Calu3 (cell line): ENCODE results near the gene SPDYA. TPM values are rescaled to one million over a fixed set of nuclear protein-coding genes. Genes with fewer than 3 reads are reported as not detected.

Experiments used
- BruUV-seq: library from RNA; stranded (reverse); fragments of 400-500 nt; replicated peaks from 2 replicates; lab custom pipeline; 2021; lab: Mats Ljungman, UMichigan
- CTCF ChIA-PET: fragments of 300-600 bp; sonication (Branson Sonifier 250); formaldehyde crosslinking; loops from one replicate; lab custom pipeline; 2022; ENCODE audit warnings: antibody characterized with exemption; lab: Charles Lee
- DNase-seq: peaks from one replicate; pipeline ENCODE4 v3.0.0; 2022
- H3K27ac Mint-ChIP-seq: one replicate; pipeline ENCODE4 v1.8.0; 2022; ENCODE audit warnings: mixed read lengths; ENCODE audit not compliant: unreplicated experiment
- H3K27me3 Mint-ChIP-seq: one replicate; pipeline ENCODE4 v1.8.0; 2022; ENCODE audit warnings: mixed read lengths; ENCODE audit not compliant: unreplicated experiment
- H3K36me3 Mint-ChIP-seq: one replicate; pipeline ENCODE4 v1.8.0; 2022; ENCODE audit warnings: mild to moderate bottlenecking, moderate library complexity, mixed read lengths; ENCODE audit not compliant: insufficient read depth, unreplicated experiment
- H3K4me1 Mint-ChIP-seq: one replicate; pipeline ENCODE4 v1.8.0; 2022; ENCODE audit warnings: mild to moderate bottlenecking, low read depth, mixed read lengths; ENCODE audit not compliant: unreplicated experiment
- H3K4me3 Mint-ChIP-seq: one replicate; pipeline ENCODE4 v1.8.0; 2022; ENCODE audit warnings: mild to moderate bottlenecking, low read depth, moderate library complexity, mixed read lengths; ENCODE audit not compliant: unreplicated experiment
- H3K9me3 Mint-ChIP-seq: one replicate; pipeline ENCODE4 v1.8.0; 2022; ENCODE audit warnings: low read depth, mixed read lengths; ENCODE audit not compliant: unreplicated experiment
- intact Hi-C: fragments of 100-400 bp; cut with micrococcal nuclease; formaldehyde crosslinking; loops from one replicate; pipeline ENCODE4 v1.10.0; 2022; ENCODE audit not compliant: unreplicated experiment
- total RNA-seq: library from RNA; stranded (reverse); gene quantifications from 2 replicates; pipeline ENCODE4 v1.2.3, GENCODE V29; 2022
- TF ChIP-seq, protein P1 (sequence below): fragments of 200-600 bp; IDR thresholded peaks from one replicate; pipeline ENCODE4 v1.8.0; 2022; ENCODE audit warnings: antibody characterized with exemption; ENCODE audit not compliant: unreplicated experiment

The SPDYA gene
- total RNA-seq, 1 experiment from 2014 or later: 2.0 TPM

DNA sequence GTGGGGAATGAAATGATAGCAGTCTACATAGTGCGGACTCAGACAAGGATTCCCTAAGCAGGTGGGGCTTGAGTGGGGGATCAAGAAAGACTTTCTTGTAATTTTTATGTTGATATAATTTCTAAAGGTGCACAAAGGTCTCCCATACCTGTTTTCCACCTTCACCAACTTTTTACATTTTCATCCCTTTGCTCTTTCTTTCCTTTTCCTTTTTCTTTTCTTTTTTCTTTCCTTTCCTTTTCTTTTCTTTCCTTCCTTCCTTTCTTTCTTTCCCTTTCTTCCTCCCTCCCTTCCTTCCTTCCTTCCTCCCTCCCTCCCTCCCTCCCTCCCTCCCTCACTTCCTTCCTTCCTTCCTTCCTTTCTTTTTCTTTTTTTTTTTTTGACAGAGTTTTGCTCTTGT lies 69.6 kb downstream of the SPDYA start:
- no peak overlapping the region for H3K4me3 Mint-ChIP-seq
- H3K27me3 Mint-ChIP-seq: peaks cover 54% of the 10 kb centered on the region
- TF ChIP-seq, protein P1, sequence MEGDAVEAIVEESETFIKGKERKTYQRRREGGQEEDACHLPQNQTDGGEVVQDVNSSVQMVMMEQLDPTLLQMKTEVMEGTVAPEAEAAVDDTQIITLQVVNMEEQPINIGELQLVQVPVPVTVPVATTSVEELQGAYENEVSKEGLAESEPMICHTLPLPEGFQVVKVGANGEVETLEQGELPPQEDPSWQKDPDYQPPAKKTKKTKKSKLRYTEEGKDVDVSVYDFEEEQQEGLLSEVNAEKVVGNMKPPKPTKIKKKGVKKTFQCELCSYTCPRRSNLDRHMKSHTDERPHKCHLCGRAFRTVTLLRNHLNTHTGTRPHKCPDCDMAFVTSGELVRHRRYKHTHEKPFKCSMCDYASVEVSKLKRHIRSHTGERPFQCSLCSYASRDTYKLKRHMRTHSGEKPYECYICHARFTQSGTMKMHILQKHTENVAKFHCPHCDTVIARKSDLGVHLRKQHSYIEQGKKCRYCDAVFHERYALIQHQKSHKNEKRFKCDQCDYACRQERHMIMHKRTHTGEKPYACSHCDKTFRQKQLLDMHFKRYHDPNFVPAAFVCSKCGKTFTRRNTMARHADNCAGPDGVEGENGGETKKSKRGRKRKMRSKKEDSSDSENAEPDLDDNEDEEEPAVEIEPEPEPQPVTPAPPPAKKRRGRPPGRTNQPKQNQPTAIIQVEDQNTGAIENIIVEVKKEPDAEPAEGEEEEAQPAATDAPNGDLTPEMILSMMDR: no peak
- H3K4me1 Mint-ChIP-seq: no peaks in the 10 kb centered on the region
- no peaks in the 10 kb centered on the region for H3K36me3 Mint-ChIP-seq
- H3K9me3 Mint-ChIP-seq: no peaks in the 10 kb centered on the region
- no TSS peak for BruUV-seq
- DNase-seq: no peak
- intact Hi-C loops: no loop called here
- CTCF ChIA-PET: no interaction called here
- no peak overlapping the region for H3K27ac Mint-ChIP-seq

DNA sequence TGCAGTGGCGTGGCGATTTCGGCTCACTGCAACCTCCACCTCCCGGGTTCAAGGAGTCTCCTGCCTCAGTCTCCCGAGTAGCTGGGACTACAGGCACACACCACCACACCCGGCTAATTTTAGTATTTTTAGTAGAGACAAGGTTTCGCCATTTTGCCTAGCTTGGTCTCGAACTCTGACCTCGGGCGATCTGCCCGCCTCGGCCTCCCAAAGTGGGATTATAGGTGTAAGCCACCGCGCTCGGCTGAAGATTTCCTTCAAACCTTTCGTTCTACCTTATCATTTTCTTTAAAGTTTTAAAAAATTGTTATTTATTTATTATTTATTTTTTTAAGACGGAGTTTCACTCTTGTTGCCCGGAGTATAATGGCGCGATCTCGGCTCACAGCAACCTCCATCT lies 82.9 kb downstream of the SPDYA start:
- no peak for DNase-seq
- TF ChIP-seq, protein P1: no peak
- BruUV-seq: TSS peak; percentile 13
- H3K27ac Mint-ChIP-seq: no peak overlapping the region
- CTCF ChIA-PET: no interaction called here
- intact Hi-C loops: no loop called here
- H3K4me1 Mint-ChIP-seq: peaks cover 15% of the 10 kb centered on the region
- H3K9me3 Mint-ChIP-seq: no peaks in the 10 kb centered on the region
- no peaks in the 10 kb centered on the region for H3K27me3 Mint-ChIP-seq
- H3K4me3 Mint-ChIP-seq: no peak overlapping the region
- peaks cover 27% of the 10 kb centered on the region for H3K36me3 Mint-ChIP-seq

DNA sequence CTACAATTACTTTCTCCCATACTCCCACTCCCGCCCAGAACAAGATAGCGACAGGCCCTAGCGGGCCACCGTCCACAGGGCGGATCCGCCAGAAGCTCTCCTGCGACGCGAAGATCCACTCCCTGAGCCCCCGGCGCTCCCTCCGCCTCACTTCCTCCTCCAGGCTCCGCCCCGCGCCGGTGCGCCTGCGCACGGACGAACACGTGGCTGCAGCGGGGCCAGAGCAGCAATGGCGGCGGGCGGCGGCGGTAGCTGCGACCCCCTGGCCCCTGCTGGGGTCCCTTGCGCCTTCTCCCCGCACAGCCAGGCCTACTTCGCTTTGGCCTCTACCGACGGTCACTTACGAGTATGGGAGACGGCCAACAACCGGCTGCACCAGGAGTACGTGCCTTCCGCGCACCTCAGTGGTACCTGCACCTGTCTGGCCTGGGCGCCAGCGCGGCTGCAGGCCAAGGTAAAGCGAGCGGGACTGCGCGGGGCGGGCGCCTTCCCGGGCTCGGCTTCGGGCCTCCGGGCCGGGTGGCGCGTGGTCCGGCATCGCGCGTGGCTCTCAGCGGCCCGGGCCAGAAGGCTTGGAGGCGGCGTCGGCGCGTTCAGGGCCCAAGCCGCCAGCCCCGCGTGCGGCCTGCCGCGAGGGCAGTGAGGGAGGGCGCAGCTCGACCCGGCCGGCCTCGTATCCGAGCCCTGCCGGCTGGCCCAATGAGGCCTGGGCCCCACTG lies 84.0 kb downstream of the SPDYA start, which contains the start of gene WDR43:
Gene WDR43 (plus strand): TSS at position 198 of the 719 bp plus-strand sequence. CDS start 32 bp downstream, at position 230.
- CTCF ChIA-PET: interaction anchor here (0.6 to 0.7 kb wide), 4 partner anchors 34 to 1252 kb away, joined by 3 to 8 read pairs (median 4); partner anchors contain the start of gene YPEL5
- Mint-ChIP-seq H3K4me1 (peaks cover 26% of the 10 kb centered on the region), H3K27ac (peak within 1 kb of the TSS; percentile 92), H3K4me3 (peak within 1 kb of the TSS; percentile 94), H3K36me3 (peaks cover 27% of the 10 kb centered on the region), H3K9me3 (no peaks in the 10 kb centered on the region), H3K27me3 (no peaks in the 10 kb centered on the region)
- intact Hi-C loops: no loop called here
- BruUV-seq: no TSS peak
- peak; percentile 98 for DNase-seq
- TF ChIP-seq, protein P1: no peak

DNA sequence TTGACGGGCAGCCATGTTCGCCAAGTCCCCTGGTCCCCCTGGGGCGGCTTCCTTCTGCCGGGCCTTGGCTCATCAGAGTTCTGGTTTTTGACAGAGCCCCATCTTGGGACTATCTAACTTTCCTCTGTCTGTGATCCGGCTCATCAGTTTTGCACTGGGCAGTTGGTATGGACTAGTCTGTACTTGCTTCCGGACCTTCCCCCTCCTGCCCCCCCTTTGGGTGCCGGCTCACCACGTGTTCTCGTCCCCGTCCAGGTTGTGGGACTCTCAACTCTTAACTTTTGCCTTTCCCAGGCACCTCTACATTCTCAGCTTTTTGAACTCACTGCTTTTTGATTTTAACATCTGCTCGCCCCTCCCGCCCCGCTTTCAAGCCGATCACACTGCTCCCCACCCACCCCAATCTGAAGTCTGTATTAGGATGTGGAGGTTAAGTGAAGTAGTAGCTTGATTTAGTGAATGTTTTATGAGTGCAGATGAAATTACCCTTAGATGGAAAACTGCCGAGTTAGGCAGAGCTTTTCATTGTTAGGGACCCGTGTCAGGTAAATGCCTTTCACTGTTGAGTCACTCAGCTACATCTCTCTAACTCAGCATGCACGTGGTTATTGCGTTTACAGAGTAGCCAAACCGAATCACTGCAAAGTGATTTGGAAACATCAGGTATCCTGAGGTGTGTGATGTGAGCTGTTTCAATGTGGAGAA lies 84.7 kb downstream of the SPDYA start:
- intact Hi-C loops: no loop called here
- DNase-seq: peak; percentile 33
- no peaks in the 10 kb centered on the region for H3K9me3 Mint-ChIP-seq
- CTCF ChIA-PET: interaction anchor here (0.5 to 1.4 kb wide), 2 partner anchors 52 to 75 kb away, joined by 3 read pairs; no protein-coding TSS in a partner anchor
- peaks cover 27% of the 10 kb centered on the region for H3K4me1 Mint-ChIP-seq
- TF ChIP-seq, protein P1: no peak
- H3K27ac Mint-ChIP-seq: peak overlapping the region; percentile 92
- peaks cover 27% of the 10 kb centered on the region for H3K36me3 Mint-ChIP-seq
- no peaks in the 10 kb centered on the region for H3K27me3 Mint-ChIP-seq
- TSS peak; percentile 26 for BruUV-seq
- H3K4me3 Mint-ChIP-seq: peak overlapping the region; percentile 94
